ENCODE results near the gene ATP6V1B1.

DNA sequence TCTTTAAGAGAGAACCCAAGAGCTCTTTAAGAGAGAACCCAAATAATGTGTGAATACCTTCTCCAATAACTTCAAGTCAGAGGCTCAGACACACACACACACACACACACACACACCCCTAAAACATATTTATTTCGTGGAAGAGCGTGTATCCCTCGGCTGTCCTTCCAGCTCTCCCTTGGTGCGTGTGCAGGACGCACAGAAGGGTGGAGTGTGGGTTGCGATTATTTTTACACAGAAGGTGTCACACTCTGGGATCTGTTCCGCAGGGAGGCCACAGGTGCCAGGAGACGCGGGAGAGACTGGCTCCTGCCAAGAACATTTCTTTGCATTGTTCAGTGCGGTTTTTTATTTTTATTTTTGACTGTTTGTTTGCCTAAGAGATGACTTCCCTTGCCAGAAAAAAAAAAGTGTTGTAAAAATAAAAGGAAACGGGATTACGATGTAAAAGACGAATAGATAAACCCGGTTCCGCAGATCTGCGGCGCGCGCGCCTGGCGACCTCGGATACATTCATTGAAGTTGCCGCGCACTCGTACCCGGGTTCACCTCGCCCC, 47.3 kb upstream of the ATP6V1B1 start:
- no peak for TF ChIP-seq POLR2A (IDR thresholded peaks at IDR 0.05)
- TF ChIP-seq, protein P1, sequence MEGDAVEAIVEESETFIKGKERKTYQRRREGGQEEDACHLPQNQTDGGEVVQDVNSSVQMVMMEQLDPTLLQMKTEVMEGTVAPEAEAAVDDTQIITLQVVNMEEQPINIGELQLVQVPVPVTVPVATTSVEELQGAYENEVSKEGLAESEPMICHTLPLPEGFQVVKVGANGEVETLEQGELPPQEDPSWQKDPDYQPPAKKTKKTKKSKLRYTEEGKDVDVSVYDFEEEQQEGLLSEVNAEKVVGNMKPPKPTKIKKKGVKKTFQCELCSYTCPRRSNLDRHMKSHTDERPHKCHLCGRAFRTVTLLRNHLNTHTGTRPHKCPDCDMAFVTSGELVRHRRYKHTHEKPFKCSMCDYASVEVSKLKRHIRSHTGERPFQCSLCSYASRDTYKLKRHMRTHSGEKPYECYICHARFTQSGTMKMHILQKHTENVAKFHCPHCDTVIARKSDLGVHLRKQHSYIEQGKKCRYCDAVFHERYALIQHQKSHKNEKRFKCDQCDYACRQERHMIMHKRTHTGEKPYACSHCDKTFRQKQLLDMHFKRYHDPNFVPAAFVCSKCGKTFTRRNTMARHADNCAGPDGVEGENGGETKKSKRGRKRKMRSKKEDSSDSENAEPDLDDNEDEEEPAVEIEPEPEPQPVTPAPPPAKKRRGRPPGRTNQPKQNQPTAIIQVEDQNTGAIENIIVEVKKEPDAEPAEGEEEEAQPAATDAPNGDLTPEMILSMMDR (IDR thresholded peaks at IDR 0.05): no peak
